Ascending aorta (tissue), 2 donors: ENCODE results near the gene GUCY1A2. TPM values are rescaled to one million over a fixed set of nuclear protein-coding genes. Genes with fewer than 3 reads are reported as not detected.

Experiments
- DNase-seq, 2 donors: peaks; one replicate each; pipeline ENCODE4 v3.0.0-alpha.2; 2019; ENCODE audit warnings: low spot score in 2 of 2
- H3K27ac ChIP-seq, 2 donors: fragments of 200-600 bp; sonication (generic); one replicate each; pipeline ENCODE4 v1.5.1; 2016 to 2017; ENCODE audit warnings: mild to moderate bottlenecking in 1 of 2
- H3K27me3 ChIP-seq: fragments of 200-600 bp; sonication (generic); one replicate; pipeline ENCODE4 v1.5.1; 2017
- H3K36me3 ChIP-seq, 2 donors: fragments of 200-600 bp; sonication (generic); one replicate each; pipeline ENCODE4 v1.5.1; 2016
- H3K4me1 ChIP-seq, 2 donors: fragments of 200-600 bp; sonication (generic); one replicate each; pipeline ENCODE4 v1.5.1; 2016 to 2017; ENCODE audit warnings: mild to moderate bottlenecking in 1 of 2
- H3K4me3 ChIP-seq, 2 donors: fragments of 200-600 bp; sonication (generic); one replicate each; pipeline ENCODE4 v1.5.1; 2016 to 2017; ENCODE audit warnings: mild to moderate bottlenecking in 1 of 2
- H3K9me3 ChIP-seq, 2 donors: fragments of 200-600 bp; sonication (generic); one replicate each; pipeline ENCODE4 v1.5.1; 2016
- CTCF ChIP-seq, 3 experiments: fragments of 200-600 bp in 2 of 3; fragments of 450-650 bp in 1 of 3; sonication (generic) in 2 of 3; IDR thresholded peaks; one replicate each; pipeline ENCODE4 v1.5.1; 2016 to 2019; ENCODE audit warnings: antibody characterized with exemption in 3 of 3, mild to moderate bottlenecking in 1 of 3, moderate library complexity in 1 of 3
- intact Hi-C: fragments of 100-400 bp; cut with DNase I; formaldehyde crosslinking; loops from one replicate; pipeline ENCODE4 v1.15.1; 2023
- total RNA-seq: library from RNA; depleted of rRNA; stranded (reverse); fragments of >200 nt; gene quantifications from one replicate; pipeline ENCODE4 v1.1.0, GENCODE V29; 2016

The GUCY1A2 gene
- total RNA-seq, 1 donor from 2014 or later: 5.6 TPM

DNA sequence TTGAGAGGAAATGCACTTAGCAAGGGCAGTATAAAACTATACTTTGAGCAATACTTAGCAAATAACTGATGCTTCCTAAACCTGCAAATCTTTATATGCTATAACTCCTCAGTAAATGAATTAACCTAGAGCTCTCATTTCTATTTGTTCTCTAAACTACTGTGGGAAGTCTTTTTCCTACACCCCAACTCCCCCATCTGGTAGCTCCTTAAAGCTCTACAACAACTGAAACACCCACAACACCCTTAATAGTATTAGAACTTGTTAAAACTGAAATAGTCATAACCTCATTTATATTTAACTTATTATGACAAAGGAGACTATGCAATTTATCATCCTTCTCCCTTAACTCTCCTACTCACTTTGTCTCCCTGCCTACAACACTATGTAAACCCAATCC, 43.4 kb downstream of the GUCY1A2 start:
- Histone ChIP-seq H3K9me3 (no peaks in the 10 kb centered on the region), H3K27me3 (no peaks in the 10 kb centered on the region), H3K36me3 (no peaks in the 10 kb centered on the region), H3K4me3 (no peak overlapping the region), H3K4me1 (no peaks in the 10 kb centered on the region), H3K27ac (no peak overlapping the region)
- intact Hi-C loops: no loop called here
- no peak for DNase-seq
- no peak for TF ChIP-seq CTCF (IDR thresholded peaks at IDR 0.05)

DNA sequence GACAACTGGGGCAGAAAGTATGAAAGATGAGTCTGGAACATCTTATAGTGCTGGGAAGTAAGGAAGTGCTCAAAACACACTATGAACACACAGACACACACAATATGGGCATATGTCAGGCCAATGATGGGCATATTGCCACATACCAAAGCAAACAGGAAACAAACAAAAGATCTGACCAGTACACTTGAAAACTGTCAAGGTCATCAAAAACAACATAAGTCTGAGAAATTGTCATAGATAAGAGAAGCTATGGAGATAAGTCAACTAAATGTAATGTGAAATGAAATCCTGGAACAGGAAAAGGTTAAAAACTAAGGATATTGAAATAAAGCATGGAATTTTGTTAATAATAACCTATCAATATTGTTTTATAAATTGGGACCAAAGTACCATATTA, 46.4 kb downstream of the GUCY1A2 start:
- no peaks in the 10 kb centered on the region for H3K36me3 ChIP-seq
- H3K4me1 ChIP-seq: no peaks in the 10 kb centered on the region
- H3K27me3 ChIP-seq: no peaks in the 10 kb centered on the region
- no peak overlapping the region for H3K27ac ChIP-seq
- no peak for TF ChIP-seq CTCF (IDR thresholded peaks at IDR 0.05)
- DNase-seq: no peak
- intact Hi-C loops: no loop called here
- no peaks in the 10 kb centered on the region for H3K9me3 ChIP-seq
- no peak overlapping the region for H3K4me3 ChIP-seq

DNA sequence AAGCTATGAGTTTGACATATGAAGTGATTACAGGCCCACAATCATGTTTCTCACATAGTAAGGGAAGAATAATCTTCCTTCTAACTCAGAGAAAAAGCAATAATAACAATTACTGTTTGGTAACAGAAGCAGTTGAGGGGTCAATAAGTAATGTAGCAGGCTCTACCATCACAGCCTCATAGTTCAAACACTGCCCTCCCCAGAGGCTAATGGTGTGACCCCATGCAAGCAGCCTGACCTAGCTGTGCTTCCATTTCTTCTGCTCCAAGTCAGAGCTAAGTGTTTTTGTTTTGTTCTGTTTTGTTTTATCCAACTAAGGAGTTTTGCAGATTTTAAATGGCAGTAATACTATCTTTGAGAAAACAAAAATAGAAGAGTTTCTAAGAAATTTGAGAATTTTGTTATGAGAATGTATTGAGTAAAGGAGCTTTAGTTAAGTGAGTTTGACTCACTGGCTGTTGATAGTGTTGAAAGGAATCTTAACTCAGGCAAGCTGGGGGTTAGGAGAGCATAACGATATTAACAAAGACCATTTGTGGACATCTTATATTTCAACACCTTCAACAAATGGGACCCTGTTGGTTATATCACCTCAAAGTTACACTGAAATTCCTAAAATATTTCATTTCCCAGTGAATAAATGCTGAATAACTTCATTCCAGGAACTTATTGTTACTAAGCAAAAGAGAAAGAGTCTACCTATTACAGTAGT, 48.5 kb downstream of the GUCY1A2 start:
- H3K27me3 ChIP-seq: no peaks in the 10 kb centered on the region
- no peak overlapping the region for H3K27ac ChIP-seq
- no peak overlapping the region for H3K4me3 ChIP-seq
- TF ChIP-seq CTCF (IDR thresholded peaks at IDR 0.05): no peak
- intact Hi-C loops: no loop called here
- H3K4me1 ChIP-seq: no peaks in the 10 kb centered on the region
- DNase-seq: no peak
- no peaks in the 10 kb centered on the region for H3K36me3 ChIP-seq
- H3K9me3 ChIP-seq: no peaks in the 10 kb centered on the region

DNA sequence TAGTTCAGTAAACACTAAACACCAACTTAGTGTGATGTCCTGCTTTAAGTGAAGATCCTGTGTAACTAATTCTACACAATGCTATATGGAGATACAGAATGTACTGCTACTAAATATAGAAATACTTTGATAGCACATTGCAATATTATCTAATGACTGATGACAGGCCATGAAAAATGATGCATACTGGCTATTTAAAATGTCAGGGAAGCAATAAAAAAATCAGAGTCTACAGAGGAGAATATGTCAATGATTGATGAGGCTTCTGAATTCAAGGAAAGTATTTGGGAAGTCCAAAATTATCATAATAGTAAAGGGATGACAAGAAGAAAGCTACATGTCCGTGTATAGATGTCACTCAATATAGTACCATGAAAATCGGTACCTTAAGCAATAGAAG, 55.3 kb downstream of the GUCY1A2 start:
- no peaks in the 10 kb centered on the region for H3K4me1 ChIP-seq
- H3K4me3 ChIP-seq: no peak overlapping the region
- intact Hi-C loops: no loop called here
- no peak overlapping the region for H3K27ac ChIP-seq
- no peaks in the 10 kb centered on the region for H3K27me3 ChIP-seq
- no peaks in the 10 kb centered on the region for H3K9me3 ChIP-seq
- no peak for TF ChIP-seq CTCF (IDR thresholded peaks at IDR 0.05)
- no peak for DNase-seq
- H3K36me3 ChIP-seq: no peaks in the 10 kb centered on the region

- H3K27me3 ChIP-seq: no peaks in the 10 kb centered on the region
- no peaks in the 10 kb centered on the region for H3K36me3 ChIP-seq
- intact Hi-C loops: no loop called here
- H3K9me3 ChIP-seq: no peaks in the 10 kb centered on the region
- no peak for TF ChIP-seq CTCF (IDR thresholded peaks at IDR 0.05)
- no peaks in the 10 kb centered on the region for H3K4me1 ChIP-seq
- no peak for DNase-seq
- no peak overlapping the region for H3K27ac ChIP-seq
- no peak overlapping the region for H3K4me3 ChIP-seq
Measured at GRCh38 chr11:106961518-106961917, 56.8 kb downstream of the GUCY1A2 start.

DNA sequence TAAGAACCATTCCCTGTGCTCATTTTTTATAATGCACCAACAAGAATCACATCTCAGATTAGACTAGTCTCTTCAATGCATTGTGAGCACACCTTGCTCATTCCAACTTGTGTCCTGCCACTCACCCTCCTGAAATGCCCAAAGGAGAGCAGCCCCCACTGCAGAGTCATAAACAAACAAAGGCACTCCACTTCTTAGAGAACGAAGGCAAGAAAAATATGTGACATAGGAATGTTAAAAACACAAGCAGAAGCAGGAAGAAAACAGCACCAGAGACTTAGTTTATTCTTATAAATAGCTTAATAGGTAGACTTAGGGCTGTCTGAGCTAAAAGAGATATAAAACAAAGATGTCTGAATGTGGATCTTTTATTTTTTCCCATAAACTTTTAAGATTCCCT, 57.2 kb downstream of the GUCY1A2 start:
- H3K4me1 ChIP-seq: no peaks in the 10 kb centered on the region
- no peaks in the 10 kb centered on the region for H3K36me3 ChIP-seq
- no peaks in the 10 kb centered on the region for H3K27me3 ChIP-seq
- H3K9me3 ChIP-seq: no peaks in the 10 kb centered on the region
- H3K4me3 ChIP-seq: no peak overlapping the region
- intact Hi-C loops: no loop called here
- TF ChIP-seq CTCF (IDR thresholded peaks at IDR 0.05): no peak
- H3K27ac ChIP-seq: no peak overlapping the region
- DNase-seq: no peak
